GM18505 (cell line): ENCODE results near the gene HIKESHI.

ENCODE experiments used
- ATAC-seq: cut with Tn5 transposase; IDR thresholded peaks from one replicate; pipeline ENCODE4 v1.9.1; 2021; ENCODE audit not compliant: unreplicated experiment
- POLR2A ChIP-seq: IDR thresholded peaks from 4 replicates; pipeline ENCODE4 v1.6.1; 2011; ENCODE audit warnings: borderline replicate concordance; ENCODE audit not compliant: insufficient read depth, insufficient read length; ENCODE audit errors: extremely low read depth

Gene HIKESHI, protein sequence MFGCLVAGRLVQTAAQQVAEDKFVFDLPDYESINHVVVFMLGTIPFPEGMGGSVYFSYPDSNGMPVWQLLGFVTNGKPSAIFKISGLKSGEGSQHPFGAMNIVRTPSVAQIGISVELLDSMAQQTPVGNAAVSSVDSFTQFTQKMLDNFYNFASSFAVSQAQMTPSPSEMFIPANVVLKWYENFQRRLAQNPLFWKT

DNA sequence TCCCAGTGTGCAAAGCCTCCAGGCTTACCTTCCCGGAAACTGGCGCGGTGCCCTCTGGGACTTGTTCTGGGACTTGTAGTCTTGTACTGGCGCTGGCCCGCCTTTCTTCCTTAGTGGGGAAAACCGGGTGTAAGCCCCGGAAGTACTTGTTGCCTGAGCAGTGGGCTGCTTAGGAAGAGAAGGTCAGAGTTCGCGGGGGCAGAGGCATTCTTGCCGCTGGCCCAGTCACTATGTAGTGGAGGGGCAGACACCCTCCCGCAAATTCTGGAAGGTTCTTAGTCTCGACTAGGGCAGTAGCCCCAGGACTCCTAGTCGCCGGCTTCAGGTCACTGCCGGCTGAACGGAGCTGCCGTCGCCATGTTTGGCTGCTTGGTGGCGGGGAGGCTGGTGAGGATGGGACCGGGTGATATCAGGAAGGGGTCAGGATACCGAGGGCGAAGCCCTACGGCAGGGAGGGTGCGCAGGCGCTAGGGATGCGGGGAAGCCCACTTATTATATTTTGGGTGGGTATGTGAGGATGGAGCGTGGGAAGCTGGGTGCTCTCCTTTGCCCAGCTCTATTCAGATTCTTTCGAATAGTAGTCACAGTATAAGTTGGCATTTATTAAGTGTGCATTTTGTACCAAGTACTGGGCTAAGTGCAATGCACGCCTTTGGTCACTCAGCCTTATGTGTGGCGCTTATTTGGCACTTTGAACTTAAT, at the start of gene HIKESHI:
Gene HIKESHI (plus strand): TSS at position 149 of the 702 bp plus-strand sequence. CDS start 209 bp downstream, at position 358.
- peak; percentile 86 for TF ChIP-seq POLR2A
- ATAC-seq = peak; percentile 96

DNA sequence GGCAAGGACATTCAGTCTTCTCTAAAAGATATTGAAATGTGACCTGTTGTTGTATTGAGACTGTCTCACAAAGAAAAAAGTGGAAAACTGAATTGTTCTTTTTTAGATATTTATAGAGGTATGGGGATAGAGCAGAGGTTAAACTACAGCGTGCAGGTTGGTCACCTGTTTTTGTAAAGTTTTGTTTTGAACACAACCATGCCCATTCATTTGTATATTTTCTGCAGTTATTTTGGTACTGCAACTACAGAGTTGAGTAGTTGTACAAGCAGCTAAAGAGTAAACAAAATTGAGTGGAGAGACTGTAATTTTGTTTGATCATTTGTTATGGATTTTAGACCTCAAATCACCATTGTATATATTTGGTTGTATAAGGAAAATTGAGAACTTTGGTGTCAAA, 46.1 kb upstream of the HIKESHI start:
- peak; percentile 85 for ATAC-seq
- no peak for TF ChIP-seq POLR2A

DNA sequence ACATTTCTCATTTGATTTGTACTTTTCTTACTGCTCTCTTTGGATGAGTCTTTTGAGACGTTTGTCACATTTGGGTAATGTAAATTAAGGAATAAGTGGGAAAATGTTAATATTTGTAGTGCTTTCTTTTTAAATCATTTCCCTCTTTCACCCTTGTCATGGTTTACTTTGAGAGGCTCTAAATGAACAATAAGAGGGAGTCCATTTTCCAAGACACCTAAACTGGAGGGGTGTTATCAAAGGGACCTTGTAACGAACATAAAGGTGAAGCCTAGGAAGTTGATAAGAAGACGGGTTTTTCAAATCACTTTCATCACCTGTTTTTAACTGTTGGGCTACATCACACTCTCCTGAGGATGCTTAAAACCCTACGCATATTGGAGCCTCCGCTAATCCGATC, 45.4 kb upstream of the HIKESHI start:
- no peak for TF ChIP-seq POLR2A
- no peak for ATAC-seq

DNA sequence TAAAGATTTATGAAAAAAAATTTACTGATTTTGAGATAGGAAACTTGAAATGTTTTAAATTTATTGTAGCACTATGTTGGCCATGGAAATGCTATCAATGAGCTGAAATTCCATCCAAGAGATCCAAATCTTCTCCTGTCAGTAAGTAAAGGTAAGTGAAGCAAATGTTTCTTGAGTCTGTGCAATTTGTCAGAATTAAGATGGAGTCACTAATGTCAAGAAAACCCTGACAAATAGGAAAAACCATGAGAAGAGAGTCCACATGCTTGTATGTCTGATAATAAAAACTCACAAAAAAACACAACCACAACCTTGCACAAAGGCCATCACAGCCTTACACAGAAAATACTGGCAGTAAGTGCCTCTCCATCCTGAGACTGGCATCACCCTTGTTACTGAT, 44.6 kb upstream of the HIKESHI start:
- TF ChIP-seq POLR2A = no peak
- no peak for ATAC-seq

DNA sequence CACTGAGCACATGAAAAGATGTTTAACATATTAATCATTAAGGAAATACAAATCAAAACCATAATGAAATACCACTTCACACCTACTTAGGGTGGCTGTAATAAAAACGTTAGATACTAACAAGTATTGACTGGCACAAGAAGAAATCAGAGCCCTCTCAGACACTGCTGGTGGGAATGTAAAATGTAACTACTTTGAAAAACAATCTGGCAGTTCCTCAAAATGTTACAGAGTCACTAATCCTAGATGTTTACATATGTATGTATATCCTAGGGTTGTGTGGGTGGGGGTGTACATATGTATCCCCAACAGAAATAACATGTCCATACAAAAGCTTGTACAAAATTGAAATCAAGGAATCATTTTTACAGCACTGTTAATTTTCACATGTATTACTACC, 42.3 kb upstream of the HIKESHI start:
- TF ChIP-seq POLR2A = no peak
- no peak for ATAC-seq

DNA sequence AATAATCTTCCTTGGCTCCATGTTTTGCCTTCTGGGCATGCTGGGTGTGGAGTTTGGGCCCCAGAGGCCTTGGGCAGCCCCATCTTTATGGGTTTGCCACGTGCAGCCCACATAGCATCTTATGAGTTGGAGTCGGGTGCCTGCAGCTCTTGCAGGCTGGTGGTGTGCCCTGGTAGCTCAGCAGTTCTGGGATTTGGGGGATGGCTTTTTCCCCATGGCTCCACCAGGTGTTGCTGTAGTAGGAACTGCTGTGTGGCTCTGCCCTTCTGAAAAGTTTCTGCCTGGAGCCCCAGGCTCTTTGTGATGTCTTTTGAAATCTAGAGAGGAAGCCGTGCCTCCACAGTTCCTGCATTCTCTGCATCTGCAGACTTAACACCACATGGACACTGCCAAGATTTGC, 40.7 kb upstream of the HIKESHI start:
- ATAC-seq = no peak

DNA sequence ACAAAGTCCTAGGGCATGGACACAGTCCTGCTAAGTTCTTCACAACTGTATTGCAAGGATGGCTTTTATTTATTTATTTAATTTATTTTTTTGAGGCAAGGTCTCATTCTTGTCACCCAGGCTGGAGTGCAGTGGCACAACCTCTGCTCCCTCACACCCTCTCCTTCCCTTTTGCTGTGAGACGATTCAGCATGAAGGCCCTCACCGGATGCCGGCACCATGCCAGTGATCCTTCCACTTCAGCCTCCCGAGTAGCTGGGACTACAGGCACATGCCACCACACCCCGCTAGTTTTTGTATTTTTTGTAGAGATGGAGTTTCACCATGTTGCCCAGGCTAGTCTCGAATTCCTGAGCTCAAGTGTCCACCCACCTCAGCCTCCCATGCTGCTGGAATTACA, 39.7 kb upstream of the HIKESHI start:
- TF ChIP-seq POLR2A = no peak
- no peak for ATAC-seq

More for the DNA sequence above, 40.7 kb upstream of the HIKESHI start:
- no peak for TF ChIP-seq POLR2A

DNA sequence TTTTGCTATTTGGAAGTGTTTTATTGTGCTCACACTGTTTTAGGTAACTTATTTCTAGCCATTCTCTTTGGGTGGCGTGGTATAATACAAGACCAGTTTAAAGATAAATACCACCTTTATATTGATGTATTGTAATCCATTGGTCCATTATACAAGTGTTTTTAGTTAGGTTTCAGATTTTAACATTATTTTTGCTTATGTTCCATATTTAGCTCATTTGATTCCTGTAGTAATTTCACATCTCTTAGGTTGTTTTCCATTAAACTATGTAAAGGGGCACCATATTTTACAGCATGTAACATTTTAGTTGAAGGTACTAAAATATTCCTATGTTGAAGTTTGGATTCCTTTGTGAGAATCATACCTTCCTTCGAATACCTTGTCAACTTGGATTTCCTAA, 37.4 kb upstream of the HIKESHI start:
- no peak for ATAC-seq
- no peak for TF ChIP-seq POLR2A

DNA sequence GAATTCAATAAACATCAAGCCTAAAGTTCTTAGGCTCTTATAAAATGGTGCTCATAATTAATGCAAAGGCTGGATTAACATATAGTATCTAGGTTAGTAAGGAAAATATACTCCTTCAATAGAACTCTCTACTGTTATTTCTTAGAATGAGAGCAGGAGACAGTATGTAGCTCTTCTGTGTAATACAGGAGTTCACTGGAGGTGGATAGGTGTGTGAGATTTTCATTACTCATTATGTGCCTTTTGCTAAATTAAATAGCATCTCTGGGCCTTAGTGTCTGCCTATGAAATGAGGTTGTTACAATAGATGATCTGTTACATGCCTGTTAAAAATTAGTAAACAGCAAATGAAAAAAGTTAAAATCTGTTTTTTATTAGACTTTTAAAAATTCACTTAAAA, 36.8 kb upstream of the HIKESHI start:
- no peak for ATAC-seq
- no peak for TF ChIP-seq POLR2A

DNA sequence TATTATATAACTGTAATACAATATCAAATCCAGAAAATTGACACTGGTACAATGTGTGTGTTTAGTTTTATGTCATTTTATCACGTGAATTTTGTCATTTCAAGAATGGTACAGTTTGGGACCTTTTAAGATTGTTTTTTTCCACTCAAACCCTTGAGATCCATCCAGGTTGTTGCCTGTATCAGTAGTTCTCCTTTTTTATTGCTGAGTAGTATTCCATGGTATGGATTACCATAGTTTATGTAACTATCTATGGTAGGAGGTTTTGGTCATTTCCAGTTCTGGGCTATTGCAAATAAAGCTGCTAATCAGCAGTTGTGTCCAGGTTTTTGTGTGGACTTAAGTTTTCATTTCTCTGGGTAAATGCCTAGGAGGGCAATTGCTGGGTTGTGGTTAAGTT, 32.4 kb upstream of the HIKESHI start:
- ATAC-seq = no peak
- no peak for TF ChIP-seq POLR2A

DNA sequence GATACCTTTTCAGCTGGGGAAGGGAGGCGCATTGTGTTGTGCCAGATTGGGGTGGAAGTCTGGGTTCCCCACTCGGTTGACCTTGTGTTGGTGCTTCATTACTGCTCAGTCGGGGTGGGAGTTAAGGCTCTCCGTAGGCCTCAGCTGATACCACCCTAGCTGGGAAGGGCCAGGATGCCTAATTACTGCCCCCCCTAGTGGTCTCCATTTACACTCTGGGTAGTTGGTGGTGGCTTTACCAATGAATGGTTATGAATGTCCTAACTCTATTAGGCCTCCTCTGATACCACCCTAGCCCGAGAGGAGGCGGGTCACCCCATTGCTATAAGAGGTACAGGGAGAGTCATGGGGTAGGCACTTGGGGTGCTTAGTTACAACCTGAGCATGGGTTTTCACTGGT, 27.5 kb upstream of the HIKESHI start:
- no peak for TF ChIP-seq POLR2A
- no peak for ATAC-seq

DNA sequence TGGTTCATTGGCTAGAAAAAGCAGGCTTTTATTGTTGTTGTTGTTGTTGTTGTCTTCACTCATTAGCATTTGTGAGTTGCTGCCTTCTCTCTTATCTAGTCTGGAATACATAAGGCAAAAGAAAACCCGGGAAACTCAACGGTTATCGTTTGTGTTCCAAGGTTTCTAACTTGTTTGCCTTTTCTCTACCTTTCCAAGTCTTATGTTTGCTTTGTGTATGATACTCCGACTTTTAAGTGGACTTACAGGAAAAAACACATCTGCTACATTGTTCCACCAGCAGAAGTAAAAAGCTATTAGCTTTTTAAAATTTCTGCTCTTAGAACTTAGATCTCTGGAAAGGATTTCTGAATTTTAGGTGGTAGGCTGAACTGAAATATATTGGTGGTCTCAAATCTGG, 27.0 kb upstream of the HIKESHI start:
- no peak for ATAC-seq
- TF ChIP-seq POLR2A = no peak

DNA sequence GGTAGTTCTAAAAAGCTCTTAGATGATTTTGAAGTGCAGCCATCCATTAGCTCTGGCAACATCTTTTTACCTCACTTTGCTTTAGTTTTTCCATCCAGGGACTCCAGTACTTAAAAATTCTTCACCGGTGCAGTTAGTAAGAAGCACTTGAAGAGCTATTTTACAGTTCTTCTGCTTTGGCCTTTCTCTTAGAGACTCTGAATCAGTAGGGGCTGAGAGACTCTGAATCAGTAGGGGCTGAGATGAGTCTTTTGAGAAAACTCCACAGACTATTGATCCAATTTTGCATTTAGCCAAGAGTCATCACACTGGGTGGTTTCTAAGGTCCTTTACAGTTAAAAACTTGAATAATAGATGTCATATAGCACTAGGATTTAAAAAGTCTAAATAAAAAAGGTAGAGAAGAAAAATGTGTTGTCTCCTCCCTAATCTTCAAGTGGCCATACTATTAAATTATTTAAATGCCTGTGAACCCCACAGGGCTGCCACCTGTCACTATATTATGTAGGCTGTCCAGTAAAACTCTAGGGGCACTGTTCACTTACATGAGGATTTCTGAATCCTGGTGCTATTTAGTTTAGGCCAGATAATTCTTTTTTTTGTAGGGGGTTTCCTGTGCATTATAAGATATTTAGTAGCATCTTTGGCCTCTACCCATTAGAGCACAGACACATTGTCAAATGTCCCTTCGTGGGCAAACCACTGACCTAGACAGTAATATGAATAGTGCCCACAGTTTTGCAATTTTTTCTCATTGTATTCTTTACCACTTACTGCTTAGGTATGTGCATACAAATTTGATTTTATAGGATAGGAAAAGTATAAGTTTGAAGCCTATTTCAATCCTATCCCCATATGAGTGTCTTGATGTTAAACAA, 26.3 kb upstream of the HIKESHI start:
- TF ChIP-seq POLR2A = no peak
- ATAC-seq = no peak
